Smooth muscle cell (in vitro differentiated cells): ENCODE data around the gene MYG1. TPM values are rescaled to one million over a fixed set of nuclear protein-coding genes. Genes with fewer than 3 reads are reported as not detected.

Experiments used
- DNase-seq: peaks from one replicate; lab custom pipeline; 2025; ENCODE audit not compliant: unreplicated experiment; lab: John Stamatoyannopoulos, UW
- H2AFZ ChIP-seq: fragments of 200-600 bp; sonication (generic); 2 replicates; pipeline ENCODE4 v1.6.0; 2016; ENCODE audit warnings: antibody characterized with exemption, low read depth, mild to moderate bottlenecking
- H3F3A ChIP-seq: fragments of 200-600 bp; sonication (generic); 2 replicates; pipeline ENCODE4 v1.6.0; 2017; ENCODE audit warnings: antibody characterized with exemption, low read depth
- H3K27ac ChIP-seq: fragments of 200-600 bp; sonication (generic); 2 replicates; pipeline ENCODE4 v1.5.1; 2016; ENCODE audit warnings: low read depth, mild to moderate bottlenecking
- H3K27me3 ChIP-seq: fragments of 200-600 bp; sonication (generic); 2 replicates; pipeline ENCODE4 v1.6.1; 2016; ENCODE audit warnings: low read depth, mild to moderate bottlenecking
- H3K36me3 ChIP-seq: fragments of 200-600 bp; sonication (generic); 2 replicates; pipeline ENCODE4 v1.5.1; 2016; ENCODE audit warnings: low read depth
- H3K4me1 ChIP-seq: fragments of 200-600 bp; sonication (generic); 2 replicates; pipeline ENCODE4 v1.5.1; 2016; ENCODE audit warnings: low read depth
- H3K4me2 ChIP-seq: fragments of 200-600 bp; sonication (generic); 2 replicates; pipeline ENCODE4 v1.6.0; 2016; ENCODE audit warnings: mild to moderate bottlenecking
- H3K4me3 ChIP-seq: fragments of 200-600 bp; sonication (generic); 2 replicates; pipeline ENCODE4 v1.5.1; 2016; ENCODE audit warnings: mild to moderate bottlenecking
- H3K79me2 ChIP-seq: fragments of 200-600 bp; sonication (generic); 2 replicates; pipeline ENCODE4 v1.6.0; 2016; ENCODE audit warnings: low read depth, mild to moderate bottlenecking
- H3K9ac ChIP-seq: fragments of 200-600 bp; sonication (generic); 2 replicates; pipeline ENCODE4 v1.6.0; 2016; ENCODE audit warnings: low read depth
- H3K9me3 ChIP-seq: fragments of 200-600 bp; sonication (generic); replicated peaks from 2 replicates; pipeline ENCODE4 v1.5.1; 2016; ENCODE audit warnings: low read depth
- H4K20me1 ChIP-seq: fragments of 200-600 bp; sonication (generic); 2 replicates; pipeline ENCODE4 v1.6.0; 2016; ENCODE audit warnings: low read depth
- WGBS: methylation state at CpG from one replicate; pipeline ENCODE4 v1.1.7; 2016; ENCODE audit warnings: low lambda C conversion rate; 5-methylcytosine and 5-hydroxymethylcytosine counted together
- polyA plus RNA-seq: library from polyadenylated mRNA; unstranded; fragments of >200 nt; fragmentation: Nextera tagmentation; extraction: Ambion mirVana; gene quantifications from 2 replicates; pipeline ENCODE4 v1.2.1, GENCODE V29; 2016
- total RNA-seq: library from RNA; depleted of rRNA; stranded (reverse); fragments of >200 nt; gene quantifications from 2 replicates; pipeline ENCODE4 v1.2.3, GENCODE V29; 2014
- TF ChIP-seq, protein P1 (sequence below): fragments of 200-600 bp; sonication (generic); IDR thresholded peaks from 2 replicates; pipeline ENCODE4 v1.5.1; 2017; ENCODE audit warnings: borderline replicate concordance, mild to moderate bottlenecking, antibody characterized with exemption; ENCODE audit not compliant: insufficient read depth, poor library complexity, severe bottlenecking

MYG1 gene
- total and polyA plus RNA-seq, 2 experiments from 2014 or later: 30.8 to 56.9 TPM

DNA sequence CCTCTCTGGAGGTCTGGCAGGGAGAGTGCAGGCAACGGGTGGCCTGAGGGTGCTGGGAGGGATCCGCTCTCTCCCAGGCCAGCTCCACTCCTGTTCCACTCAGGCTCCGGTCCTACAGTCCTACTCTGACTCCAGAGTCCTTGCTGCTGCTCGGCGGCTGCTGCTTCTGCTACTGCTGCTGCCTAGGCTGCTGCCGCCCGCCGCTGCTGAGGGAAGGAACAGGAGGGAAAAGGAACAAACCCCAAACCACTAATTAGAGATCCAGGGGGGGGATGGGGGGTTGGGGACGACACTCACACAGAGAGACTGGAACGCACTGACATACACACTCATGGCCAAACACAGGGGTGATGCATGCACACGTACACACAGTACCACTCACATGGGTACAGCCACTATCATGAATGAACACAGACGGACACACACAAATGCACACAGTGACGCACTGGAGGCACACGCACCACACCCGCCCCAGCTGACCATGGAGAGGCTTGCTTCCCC lies 36.7 kb downstream of the MYG1 start, which contains the start of gene SP7:
SP7 (minus strand) TSS at position 174 of the 501 bp plus-strand sequence. CDS start 708 bp downstream, outside the sequence.
- H3K9ac ChIP-seq: no peak within 1 kb of the TSS
- H3K4me1 ChIP-seq: peaks cover 27% of the 10 kb centered on the region
- H3K27ac ChIP-seq: no peak within 1 kb of the TSS
- no peaks in the 10 kb centered on the region for H3K79me2 ChIP-seq
- H3K4me2 ChIP-seq: no peak within 1 kb of the TSS
- peaks cover 11% of the 10 kb centered on the region for H3F3A ChIP-seq
- H3K4me3 ChIP-seq: no peak within 1 kb of the TSS
- no peak for DNase-seq
- H2AFZ ChIP-seq: no peak within 1 kb of the TSS
- TF ChIP-seq, protein P1, sequence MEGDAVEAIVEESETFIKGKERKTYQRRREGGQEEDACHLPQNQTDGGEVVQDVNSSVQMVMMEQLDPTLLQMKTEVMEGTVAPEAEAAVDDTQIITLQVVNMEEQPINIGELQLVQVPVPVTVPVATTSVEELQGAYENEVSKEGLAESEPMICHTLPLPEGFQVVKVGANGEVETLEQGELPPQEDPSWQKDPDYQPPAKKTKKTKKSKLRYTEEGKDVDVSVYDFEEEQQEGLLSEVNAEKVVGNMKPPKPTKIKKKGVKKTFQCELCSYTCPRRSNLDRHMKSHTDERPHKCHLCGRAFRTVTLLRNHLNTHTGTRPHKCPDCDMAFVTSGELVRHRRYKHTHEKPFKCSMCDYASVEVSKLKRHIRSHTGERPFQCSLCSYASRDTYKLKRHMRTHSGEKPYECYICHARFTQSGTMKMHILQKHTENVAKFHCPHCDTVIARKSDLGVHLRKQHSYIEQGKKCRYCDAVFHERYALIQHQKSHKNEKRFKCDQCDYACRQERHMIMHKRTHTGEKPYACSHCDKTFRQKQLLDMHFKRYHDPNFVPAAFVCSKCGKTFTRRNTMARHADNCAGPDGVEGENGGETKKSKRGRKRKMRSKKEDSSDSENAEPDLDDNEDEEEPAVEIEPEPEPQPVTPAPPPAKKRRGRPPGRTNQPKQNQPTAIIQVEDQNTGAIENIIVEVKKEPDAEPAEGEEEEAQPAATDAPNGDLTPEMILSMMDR: no peak
- no peaks in the 10 kb centered on the region for H4K20me1 ChIP-seq
- no peaks in the 10 kb centered on the region for H3K9me3 ChIP-seq
- WGBS: 68% methylated on average over 12 of the region's 15 CpGs
- no peaks in the 10 kb centered on the region for H3K27me3 ChIP-seq
- no peaks in the 10 kb centered on the region for H3K36me3 ChIP-seq

- no peaks in the 10 kb centered on the region for H3K79me2 ChIP-seq
- H2AFZ ChIP-seq: no peak overlapping the region
- peaks cover 27% of the 10 kb centered on the region for H3K4me1 ChIP-seq
- no peak overlapping the region for H3K4me3 ChIP-seq
- TF ChIP-seq, protein P1: no peak
- peaks cover 11% of the 10 kb centered on the region for H3F3A ChIP-seq
- no peak for DNase-seq
- no peak overlapping the region for H3K9ac ChIP-seq
- 54% methylated on average over 11 of the region's 11 CpGs for WGBS
- no peaks in the 10 kb centered on the region for H3K36me3 ChIP-seq
- no peaks in the 10 kb centered on the region for H3K9me3 ChIP-seq
- no peak overlapping the region for H3K4me2 ChIP-seq
- H3K27me3 ChIP-seq: no peaks in the 10 kb centered on the region
- H4K20me1 ChIP-seq: no peaks in the 10 kb centered on the region
- H3K27ac ChIP-seq: no peak overlapping the region
Measured at GRCh38 chr12:53338017-53338416, 38.5 kb downstream of the MYG1 start.

DNA sequence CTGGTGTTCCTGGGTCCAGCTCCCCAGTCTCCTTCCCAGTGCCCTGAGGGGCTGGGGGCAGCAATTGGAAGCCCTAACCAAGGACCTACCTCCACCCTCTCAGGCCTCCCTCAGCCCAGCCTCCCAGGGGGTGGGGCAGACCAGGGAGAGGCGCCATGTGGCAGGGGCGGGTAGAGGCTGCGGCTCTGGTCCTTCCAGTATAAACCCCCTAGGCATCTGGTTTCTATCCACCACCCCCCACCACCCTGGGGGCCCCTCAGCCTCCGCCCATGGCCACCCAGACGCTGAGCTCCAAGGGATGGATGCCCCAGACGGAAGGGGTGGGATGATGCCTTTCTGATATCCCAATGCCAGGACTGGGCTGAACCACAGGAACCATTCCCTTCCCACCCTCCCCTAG lies 39.4 kb downstream of the MYG1 start:
- H4K20me1 ChIP-seq: no peaks in the 10 kb centered on the region
- H3K4me2 ChIP-seq: peak overlapping the region; percentile 57
- H3K4me1 ChIP-seq: peaks cover 27% of the 10 kb centered on the region
- no peaks in the 10 kb centered on the region for H3K27me3 ChIP-seq
- 11% methylated on average over 5 of the region's 6 CpGs for WGBS
- TF ChIP-seq, protein P1: no peak
- no peaks in the 10 kb centered on the region for H3K79me2 ChIP-seq
- no peak overlapping the region for H3K4me3 ChIP-seq
- H2AFZ ChIP-seq: no peak overlapping the region
- no peak overlapping the region for H3K27ac ChIP-seq
- peaks cover 16% of the 10 kb centered on the region for H3F3A ChIP-seq
- H3K9me3 ChIP-seq: no peaks in the 10 kb centered on the region
- peak; percentile 12 for DNase-seq
- no peak overlapping the region for H3K9ac ChIP-seq
- H3K36me3 ChIP-seq: no peaks in the 10 kb centered on the region

DNA sequence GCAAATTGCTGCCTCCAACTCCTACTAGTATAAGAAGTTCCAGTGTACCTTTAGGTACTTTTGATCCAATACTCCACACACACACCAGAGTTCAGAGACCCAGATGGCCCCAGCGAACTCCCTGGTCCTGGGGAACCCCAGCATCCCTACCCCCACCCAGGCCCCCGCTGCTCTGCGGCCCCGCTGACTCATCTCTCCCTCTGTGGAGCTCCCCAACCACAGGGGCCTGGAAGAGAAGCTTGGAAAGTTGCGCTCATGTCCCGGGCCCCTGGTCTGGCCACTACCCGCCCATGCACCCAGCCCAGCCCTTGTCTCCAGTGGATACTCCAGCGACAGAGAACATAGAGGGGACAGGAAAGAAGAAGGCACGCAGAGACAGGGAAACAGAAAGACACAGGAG lies 40.9 kb downstream of the MYG1 start:
- Histone ChIP-seq H4K20me1 (no peaks in the 10 kb centered on the region), H3K4me3 (no peak overlapping the region), H3K4me1 (peaks cover 24% of the 10 kb centered on the region), H2AFZ (peak overlapping the region; percentile 17), H3K79me2 (no peaks in the 10 kb centered on the region), H3K36me3 (no peaks in the 10 kb centered on the region), H3K27ac (peak overlapping the region; percentile 15), H3K9me3 (no peaks in the 10 kb centered on the region), H3F3A (peaks cover 16% of the 10 kb centered on the region), H3K4me2 (peak overlapping the region; percentile 54), H3K27me3 (no peaks in the 10 kb centered on the region), H3K9ac (no peak overlapping the region)
- DNase-seq: peak; percentile 11
- WGBS: 48% methylated on average over 9 of the region's 9 CpGs
- TF ChIP-seq, protein P1: no peak
